Measurements from ENCODE around the gene SP100.

GRCh38 chr2:230575642-230576324, 159.8 kb downstream of the SP100 start:
- TF ChIP-seq POLR2AphosphoS5 (IDR thresholded peaks at IDR 0.05; ENCODE audit: borderline replicate concordance, low read depth, low read length) (no peak), EZH2 (IDR thresholded peaks at IDR 0.05) (no peak)

All from SK-N-MC (cell line).